CD4-positive, alpha-beta T cell treated with Interleukin-6 for 4 hours (primary cell): ENCODE data around the gene SKAP1.
A peak's percentile ranks its signal among the peaks of the same experiment; 100 is the strongest.
"Not testable (repeated sequence)": the region's sequence is repeated elsewhere in the genome, so short reads cannot be mapped to it uniquely, and the experiment has no call there.

Experiments
- DNase-seq: peaks from one replicate; pipeline ENCODE4 v3.0.0-alpha.2; 2020; ENCODE audit warnings: mixed read lengths

The SKAP1 gene

DNA sequence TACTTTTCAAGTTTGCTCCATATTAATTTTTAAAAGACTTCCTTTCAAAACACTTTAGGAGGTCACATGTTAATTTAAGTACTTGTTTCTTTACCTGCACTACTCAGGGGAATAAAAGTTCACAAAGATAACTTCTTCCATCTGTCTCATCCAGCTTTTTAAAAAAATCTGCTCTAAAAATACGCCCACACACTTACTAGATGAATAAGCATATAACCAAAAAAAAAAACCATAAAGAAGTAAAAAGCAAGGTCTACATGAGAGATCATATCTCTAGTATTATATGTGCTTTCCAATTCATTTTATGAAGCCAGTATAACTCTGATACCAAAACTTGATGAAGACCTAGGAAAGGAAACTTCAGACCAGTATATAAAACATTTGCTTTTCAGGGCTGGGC, 17.2 kb downstream of the SKAP1 start:
- no peak for DNase-seq

DNA sequence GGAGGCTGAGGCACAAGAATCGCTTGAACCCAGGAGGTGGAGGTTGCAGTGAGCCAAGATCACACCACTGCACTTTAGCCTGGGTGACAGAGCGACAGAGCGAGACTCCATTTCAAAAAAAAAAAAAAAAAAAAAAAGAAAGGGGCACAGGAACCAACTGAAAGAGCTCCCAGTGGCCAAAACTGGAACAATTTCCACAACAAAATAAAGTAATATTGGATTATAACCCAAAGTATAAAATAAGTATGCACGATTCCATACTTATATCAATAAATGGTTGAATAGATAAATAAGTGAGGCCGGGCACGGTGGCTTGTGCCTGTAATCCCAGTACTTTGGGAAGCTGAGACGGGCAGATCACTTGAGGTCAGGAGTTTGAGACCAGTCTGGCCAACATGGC, 19.2 kb downstream of the SKAP1 start:
- DNase-seq, result not testable (repeated sequence)

DNA sequence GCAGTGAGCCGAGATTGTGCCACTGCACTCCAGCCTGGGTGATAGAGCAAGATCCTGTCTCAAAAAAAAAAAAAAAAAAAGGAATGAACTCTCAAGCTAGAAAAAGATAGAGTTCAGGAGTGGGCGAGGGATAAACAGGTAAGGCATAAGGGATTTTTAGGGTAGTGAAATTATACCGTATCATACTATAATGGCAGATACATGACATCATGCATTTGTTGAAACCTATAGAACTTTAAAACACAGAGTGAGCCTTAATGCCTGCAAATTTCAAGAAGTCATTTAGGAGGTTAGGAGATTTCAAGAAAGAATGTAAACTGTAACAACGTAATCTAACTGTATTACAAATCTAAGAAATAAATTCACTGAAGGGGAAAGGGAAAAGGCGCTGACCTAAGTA, 20.4 kb downstream of the SKAP1 start:
- DNase-seq, result no peak

DNA sequence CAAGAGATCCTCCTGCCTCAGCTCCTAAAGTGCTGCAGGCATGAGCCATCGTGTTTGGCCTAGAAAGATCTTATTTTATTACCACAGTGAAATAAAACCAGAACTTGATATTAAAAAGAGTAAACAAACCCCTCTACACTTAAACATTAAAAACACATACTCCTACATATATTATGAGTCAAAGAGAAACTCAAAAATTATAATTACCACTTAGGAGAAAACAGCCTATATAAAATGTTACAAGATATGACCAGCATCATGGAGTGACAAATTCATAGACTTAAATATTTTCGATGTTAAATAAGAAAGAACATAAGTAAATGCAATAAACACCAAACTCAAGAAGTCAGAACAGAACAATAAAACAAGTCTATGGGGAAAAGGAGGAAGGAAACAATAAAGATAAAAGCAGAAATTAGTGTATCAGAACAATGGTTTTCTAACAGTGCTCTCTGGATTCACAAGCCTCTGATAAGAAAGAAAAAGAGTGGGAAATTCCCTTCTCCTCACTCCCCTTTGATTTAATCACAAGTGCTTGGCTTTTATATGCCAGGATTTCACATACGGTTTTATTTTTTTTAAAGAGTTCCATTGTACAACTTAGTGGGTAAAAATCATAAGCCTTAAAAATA, 23.0 kb downstream of the SKAP1 start:
- no peak for DNase-seq

DNA sequence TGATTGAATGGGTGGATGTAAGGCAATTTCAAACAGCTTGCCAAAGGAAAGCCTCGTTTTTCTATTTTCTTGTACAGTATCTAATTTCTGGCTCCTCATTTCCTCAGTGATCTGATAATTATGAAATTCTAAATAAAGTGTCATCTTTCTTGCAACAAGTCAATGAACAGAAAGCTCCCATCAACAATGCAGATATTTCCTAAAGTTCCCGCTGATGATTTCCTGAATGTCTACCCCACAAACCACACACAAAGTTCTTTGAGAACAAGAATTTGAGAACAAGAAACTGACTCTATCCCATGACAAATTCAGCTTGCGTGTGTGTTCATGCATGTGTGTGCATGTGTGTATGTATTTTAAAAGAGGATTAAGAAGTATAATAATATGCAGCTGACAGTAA, 35.2 kb downstream of the SKAP1 start:
- no peak for DNase-seq

DNA sequence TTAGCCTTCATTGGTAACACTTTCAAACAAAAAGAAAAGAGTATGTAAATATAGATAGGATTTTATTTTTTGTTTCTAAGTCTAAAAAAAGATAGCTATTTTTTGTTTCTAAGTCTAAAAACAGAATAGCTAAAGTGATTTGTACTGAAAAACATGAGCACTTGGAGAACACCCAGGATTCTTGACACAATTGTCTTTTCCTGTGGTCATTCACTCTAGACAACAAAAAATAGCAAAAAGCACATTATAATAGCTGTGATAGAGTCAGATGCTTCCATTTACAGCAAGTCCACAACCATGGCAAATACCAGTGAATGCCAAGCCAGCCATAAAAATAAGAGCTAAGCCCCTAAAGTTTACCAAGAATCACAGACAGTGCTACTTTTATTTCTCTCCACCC, 36.7 kb downstream of the SKAP1 start:
- no peak for DNase-seq

DNA sequence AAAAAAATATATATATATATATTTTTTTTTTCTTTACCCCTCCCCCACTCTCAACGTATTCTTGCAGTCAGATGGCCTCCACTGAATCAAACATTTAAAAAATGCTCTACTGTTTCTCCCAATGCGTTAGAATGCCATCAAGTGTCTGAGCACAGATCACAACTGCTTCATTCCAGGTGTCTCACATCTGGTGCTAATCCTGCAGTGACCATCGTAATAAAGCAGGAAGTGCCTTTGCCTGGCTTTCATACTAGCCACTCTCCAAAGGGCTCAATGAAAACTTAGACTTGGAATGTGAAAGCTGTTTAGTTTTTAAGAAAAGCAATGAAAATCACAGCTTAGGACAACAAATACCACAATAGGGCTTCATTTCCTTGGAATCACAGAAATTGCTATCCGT, 37.2 kb downstream of the SKAP1 start:
- DNase-seq, result no peak

DNA sequence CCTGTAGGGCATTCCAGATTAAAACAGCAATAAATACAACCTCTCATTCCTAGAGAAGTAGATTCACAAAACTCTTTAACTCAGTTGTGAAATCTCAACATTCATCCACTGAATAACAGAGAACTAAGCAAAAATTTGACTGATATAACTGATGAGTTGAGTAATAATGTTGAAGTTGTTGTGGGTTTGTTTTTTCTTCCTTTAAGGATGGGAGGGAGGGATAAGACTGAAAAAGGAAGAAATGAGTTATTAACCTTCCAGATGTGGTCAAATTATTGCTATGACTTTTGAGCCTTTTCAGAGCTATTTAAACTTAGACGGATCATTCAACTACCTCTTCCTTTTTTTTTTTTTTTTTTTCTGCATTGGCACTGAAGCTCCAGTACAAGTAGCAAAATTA, 38.6 kb downstream of the SKAP1 start:
- DNase-seq, result no peak

DNA sequence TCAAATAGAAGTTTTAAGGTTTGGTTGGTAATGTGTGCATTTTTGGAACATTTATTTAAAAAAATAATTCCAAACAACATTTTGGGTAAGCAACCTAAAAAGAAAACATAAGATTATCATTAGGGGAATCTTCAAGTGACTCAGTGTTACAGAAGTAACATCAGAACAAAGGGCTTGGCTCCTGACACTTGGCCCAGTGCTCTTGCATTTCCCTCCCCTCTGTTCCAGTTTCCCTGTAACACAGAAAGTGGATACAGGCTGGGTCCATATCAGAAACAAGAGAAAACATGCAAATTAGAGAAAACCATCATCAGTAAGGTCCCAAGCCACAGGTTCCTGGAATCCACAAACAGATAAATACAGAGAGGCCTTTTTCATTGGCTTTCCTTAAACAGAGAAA, 40.1 kb downstream of the SKAP1 start:
- DNase-seq, result no peak

DNA sequence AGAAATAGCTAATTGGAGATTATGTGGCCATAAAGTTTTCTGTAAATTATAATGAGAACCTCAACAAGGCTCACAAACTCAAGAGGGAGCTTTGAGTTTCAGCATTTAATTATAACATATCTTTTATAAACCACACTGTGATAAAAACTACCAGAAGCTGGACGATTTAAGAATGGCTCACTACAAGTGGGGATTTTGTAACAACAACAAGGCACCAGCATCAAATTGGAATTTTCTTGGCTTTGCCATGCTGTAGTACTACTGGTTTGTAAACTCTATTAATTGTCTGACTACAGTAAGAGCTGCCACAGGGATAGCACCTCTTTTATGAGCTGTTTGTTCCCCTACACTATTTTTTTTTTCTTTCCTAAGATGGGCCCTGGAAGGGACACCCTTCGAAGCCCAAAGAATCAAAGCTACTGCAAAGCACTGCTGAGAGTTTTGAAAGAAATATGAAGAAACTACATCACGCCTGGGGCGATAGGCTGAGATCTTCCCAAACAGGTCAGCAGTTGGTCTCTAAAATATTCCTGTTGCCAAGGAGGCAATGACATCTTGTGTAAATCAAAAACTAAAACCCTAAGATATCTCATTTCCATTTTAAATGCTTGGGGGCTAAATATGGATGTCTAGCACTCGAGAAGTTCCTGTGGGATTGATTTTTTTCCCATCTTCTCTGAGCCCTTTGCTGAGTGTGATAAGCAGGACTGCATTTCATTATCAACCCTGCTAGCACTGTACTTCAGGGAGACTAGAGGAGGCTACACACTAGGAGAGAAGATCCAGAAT, 40.9 kb downstream of the SKAP1 start:
- no peak for DNase-seq

DNA sequence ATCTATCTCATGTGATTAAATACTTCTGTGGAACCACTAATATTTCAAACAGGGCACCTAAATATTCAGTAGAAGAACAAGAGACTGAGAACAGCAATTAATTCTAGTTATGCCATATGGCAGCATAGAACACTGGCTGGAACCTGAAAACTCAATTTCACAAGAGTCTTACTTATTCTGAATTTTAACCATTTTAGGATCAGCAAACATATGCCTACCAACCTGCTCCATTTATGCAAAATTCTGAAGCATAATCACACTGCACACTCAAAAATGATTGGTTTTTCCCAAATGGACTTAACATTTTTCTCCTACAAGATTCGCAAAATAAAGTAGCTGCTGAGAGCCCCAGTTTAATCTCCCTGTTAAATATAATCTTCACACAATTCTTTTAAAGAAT, 43.2 kb downstream of the SKAP1 start:
- DNase-seq, result no peak

DNA sequence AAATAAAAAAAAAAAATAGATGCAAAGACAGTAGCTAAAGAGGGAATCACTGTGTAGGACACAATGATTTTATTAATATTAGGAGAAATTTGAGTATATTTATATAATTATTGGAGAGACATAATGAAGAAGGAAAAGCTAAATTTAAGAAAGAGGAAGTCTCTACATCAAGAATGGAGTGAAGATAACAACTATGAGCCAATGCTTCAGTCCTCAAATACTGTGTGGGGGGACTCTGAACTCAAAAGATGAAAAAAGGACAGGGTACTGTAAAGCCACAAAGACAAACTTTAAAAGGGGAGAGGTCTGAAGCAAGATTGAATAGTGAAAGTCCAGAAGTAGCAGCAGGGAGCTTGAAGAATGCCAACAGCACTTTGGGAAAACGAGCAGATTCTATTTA, 44.7 kb downstream of the SKAP1 start:
- DNase-seq, result no peak

DNA sequence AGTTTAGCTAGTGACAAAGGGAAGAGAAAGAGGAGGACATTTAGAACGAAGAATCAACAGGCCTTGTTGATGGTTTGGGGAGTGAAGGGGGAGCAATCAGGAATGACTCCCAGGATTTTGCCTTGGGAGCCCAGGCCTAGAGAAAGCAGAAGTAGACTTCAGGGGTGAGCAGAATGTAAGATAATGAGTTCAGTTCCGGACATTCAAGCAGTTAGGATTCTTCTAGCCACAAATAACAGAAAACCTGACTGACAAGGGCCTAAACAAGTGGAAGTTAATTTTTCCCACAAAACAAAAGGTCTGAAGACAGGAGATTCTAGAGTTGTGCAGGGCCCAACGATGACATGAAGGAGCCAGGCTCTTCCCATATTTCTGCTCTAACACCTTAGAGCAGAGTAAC, 45.9 kb downstream of the SKAP1 start:
- DNase-seq, result no peak

DNA sequence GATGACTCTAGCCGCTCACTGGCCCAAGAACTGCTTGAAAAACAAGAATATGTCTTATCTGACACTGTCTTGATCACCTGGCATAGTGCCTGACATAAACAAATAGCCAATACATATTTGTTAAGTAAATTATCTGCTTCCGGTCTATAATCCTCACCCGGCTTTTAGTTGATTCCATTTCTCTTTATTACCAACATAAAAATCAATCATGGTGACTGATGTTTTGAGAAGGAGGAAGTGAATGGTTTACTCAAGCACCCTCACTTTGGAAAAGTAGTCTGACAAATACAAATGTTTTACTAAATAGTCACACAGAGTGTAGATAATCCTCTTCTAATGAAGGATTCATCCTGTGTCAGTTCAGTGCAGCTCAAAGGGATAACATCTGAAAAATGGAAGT, 47.0 kb downstream of the SKAP1 start:
- no peak for DNase-seq

DNA sequence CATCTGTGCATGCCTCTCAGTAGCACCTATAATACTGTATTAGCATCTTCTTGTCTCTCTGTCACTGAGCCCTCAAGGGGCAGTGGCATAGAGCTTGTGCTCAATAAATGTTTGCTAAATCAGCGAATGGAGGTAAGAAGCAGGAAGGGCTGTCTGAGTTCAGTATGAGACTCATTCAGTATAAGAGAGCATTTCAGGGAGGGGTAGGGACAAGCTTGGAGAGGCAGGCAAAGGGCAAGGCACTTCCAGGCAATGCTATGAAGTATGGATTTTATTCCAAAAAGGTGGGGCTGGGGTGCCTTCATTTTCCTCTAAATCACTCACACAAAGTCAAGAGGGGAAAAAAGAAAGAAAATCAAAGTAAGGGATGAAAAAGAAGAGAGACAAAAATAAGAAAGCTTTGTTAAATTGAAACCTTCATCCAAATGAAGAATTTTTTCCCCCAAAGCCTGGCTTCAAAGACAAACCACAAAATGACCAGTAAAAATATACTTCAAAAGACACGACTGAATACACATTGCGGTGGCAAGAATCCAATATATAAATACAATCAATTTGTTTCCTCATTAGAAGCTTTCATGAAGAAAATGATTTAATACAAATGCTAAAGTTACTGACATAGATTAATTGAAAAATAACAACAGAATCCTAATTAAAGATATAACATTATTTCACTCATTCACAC, 51.2 kb downstream of the SKAP1 start:
- no peak for DNase-seq

DNA sequence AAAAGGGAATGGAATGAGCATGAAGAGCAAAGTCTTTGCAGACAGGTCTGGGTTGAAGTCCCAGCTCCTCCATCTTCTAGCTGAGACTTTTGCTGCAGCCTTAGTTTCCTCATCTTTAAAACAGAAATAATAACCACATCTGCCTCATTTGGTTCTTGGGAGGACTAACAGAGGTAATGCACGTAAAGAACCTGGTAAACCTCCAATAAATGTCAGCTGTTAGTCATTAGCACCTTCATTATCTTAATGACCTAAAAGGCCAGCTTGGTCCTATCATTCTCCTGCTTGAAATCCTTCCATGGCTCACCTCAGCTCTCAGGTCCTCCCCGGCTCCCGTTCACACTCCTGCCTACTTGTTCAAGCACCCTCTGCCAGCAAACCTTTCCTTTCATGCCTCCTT, 51.8 kb downstream of the SKAP1 start:
- no peak for DNase-seq

DNA sequence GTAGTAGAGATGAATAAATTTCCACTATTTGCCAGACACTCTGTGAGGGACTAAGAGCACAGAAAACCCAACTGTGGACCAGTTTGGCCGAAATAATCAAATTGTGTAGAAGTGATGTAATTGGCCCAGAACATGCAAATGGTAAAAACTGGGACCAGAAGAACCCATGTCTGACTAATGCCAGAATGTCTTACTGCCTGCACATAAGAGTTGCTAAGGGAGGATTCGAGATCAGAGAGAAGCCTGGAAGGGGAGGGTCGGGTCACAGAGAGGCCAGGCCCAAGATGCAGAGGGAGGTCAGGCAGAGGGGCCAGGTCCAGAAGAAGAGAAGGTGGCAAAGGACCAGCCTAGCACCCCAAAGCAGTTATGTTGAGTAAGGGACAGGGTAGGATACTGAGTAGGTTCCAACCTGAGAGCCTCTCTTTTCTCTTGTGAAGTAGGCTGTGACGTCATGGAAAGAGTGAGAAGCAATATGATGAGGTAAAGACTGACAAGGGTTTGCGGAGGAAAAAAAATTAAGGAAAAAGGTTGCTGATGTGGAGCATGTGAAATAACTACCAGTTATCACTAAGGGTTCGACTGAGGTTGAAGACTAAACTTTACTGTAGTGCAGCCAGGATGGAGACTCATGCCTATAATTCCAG, 53.2 kb downstream of the SKAP1 start:
- DNase-seq, result no peak

DNA sequence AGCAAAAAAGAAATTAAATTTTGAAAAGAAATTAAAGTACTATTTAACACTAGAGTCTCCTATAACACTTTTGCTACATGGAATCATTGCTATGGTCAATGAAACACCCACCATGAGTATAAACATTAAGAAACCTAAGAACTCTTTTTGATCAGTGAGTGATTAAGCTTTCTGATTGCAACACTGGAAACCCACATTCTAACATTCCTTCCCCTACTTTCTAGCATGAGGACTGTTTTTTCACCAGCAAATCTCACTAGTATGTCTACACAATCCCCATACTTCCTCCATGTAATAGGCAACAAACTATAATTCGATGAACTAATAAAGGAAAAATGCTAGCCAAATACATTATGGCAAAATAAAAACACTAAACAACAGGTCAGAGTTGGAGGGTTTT, 54.7 kb downstream of the SKAP1 start:
- DNase-seq, result no peak

DNA sequence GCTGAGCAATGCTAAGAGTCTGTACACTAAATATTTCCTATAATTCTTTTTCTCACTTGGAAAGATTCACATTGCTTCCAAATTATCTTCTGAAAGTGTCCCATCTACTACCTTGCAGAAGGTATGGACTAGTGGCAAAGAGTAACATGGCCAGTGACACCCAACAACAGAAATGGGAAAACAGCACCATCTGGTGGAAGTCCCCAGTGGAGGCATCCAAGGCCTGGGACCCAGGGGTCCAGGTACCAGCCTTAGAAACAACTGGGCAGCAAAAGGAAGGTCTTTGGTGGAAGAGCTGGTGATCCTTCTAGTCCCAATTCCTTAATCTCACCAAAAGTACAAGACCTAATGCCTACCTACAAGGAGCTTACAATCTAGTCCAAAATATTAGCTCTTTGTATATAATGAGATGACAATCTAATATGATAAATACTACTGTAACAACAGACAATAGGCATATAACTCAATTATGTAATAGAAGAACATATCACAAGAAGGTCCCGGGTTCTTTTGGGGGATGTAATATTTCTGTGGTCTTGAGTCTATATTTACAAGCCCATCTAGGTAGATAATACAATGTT, 55.3 kb downstream of the SKAP1 start:
- peak; percentile 33 for DNase-seq

DNA sequence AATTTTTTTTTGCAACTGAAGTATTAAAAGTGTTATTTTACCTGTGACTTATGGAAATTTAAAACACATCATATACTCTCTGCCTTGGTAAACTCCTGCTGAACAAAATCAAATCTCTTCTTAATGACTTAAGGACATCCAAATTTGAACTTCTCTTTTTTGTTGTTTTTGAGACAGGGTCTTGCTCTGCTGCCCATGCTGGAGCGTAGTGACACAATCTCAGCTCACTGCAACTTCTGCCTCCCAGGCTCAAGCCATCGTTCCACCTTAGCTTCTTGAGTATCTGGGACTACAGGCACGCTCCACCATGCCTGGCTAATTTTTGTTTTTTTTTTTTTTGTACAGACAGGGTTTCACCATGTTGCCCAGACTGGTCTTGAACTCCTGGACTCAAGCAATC, 56.1 kb downstream of the SKAP1 start:
- DNase-seq, result no peak

DNA sequence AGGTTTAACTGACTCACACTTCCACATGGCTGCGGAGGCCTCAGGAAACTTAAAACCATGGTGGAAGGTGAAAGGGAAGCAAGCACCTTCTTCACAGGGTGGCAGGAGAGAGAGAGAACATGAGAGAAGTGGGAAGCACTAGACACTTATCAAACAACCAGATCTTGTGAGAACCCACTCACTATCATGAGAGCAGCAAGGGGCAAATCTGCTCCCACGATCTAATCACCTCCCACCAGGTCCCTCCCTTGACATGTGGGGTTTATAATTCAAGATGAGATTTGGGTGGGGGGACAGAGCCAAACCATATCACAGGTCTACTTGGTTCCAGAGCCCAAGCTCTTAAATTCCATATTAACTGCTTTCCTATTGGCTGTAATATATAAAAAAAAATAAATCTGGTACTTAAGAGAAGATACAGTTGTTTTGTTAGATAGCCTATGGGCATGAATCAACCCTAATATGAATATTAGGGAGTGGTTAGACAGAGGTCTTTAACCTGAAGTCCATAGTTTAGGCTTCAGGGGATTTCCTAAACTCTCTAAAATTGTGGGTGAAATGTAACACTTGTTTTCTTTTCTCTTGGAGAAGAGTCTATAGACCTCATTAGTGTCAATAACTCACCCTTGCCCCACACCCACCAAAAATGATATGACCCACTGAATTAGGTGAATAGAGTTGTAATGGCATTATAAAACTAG, 56.7 kb downstream of the SKAP1 start:
- no peak for DNase-seq

DNA sequence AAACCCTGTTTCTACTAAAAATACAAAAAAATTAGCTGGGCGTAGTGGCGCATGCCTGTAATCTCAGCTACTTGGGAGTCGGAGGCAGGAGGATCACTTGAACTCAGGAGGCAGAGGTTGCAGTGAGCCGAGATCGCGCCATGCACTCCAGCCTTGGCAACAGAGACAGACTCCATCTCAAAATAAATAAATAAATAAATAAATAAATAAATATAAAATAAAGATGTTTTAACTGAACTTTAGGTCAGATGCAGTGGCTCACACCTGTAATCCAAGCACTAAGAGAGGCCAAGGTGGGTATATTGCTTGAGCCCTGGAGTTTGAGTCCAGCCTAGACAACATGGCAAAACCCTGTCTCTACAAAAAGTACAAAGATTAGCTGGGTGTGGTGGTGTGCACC, 61.0 kb downstream of the SKAP1 start:
- DNase-seq, result not testable (repeated sequence)
